Testis (tissue), 3 donors: Measurements from ENCODE around the gene MYO19. TPM values are rescaled to one million over a fixed set of nuclear protein-coding genes. Genes with fewer than 3 reads are reported as not detected.
"Not testable (repeated sequence)": the region's sequence is repeated elsewhere in the genome, so short reads cannot be mapped to it uniquely, and the experiment has no call there.

Source experiments
- DNase-seq: peaks from one replicate; pipeline ENCODE4 v3.0.0-alpha.2; 2019
- H3K27ac ChIP-seq, 2 donors: fragments of 200-600 bp; sonication (generic); one replicate each; pipeline ENCODE4 v1.5.1; 2019
- H3K27me3 ChIP-seq: fragments of 200-600 bp; sonication (generic); one replicate; pipeline ENCODE4 v1.5.1; 2019
- H3K36me3 ChIP-seq: fragments of 200-600 bp; sonication (generic); one replicate; pipeline ENCODE4 v1.5.1; 2017; ENCODE audit warnings: low read depth; ENCODE audit errors: missing control alignments
- H3K4me1 ChIP-seq: fragments of 200-600 bp; sonication (generic); one replicate; pipeline ENCODE4 v1.5.1; 2019
- H3K4me3 ChIP-seq, 2 donors: fragments of 200-600 bp; sonication (generic); one replicate each; pipeline ENCODE4 v1.5.1; 2017 to 2019
- H3K9me3 ChIP-seq: fragments of 200-600 bp; sonication (generic); one replicate; pipeline ENCODE4 v1.5.1; 2017
- POLR2A ChIP-seq: fragments of 450-650 bp; IDR thresholded peaks from one replicate; pipeline ENCODE4 v1.6.1; 2017; ENCODE audit warnings: antibody characterized with exemption, mild to moderate bottlenecking, moderate library complexity
- WGBS, 2 donors: methylation state at CpG; one replicate each; pipeline ENCODE4 v1.1.5; 2018; 5-methylcytosine and 5-hydroxymethylcytosine counted together
- intact Hi-C: fragments of 100-400 bp; cut with DNase I; formaldehyde crosslinking; loops from one replicate; pipeline ENCODE4 v1.15.1; 2023; ENCODE audit warnings: low total_unique reads
- polyA plus RNA-seq: library from polyadenylated mRNA; stranded (reverse); fragments of 350-450 nt; fragmentation: Illumina TruSeq; extraction: RNeasy Lipid Tissue Mini Kit (QIAGEN cat#74804); gene quantifications from one replicate; pipeline ENCODE4 v1.2.3, GENCODE V29; 2014; ENCODE audit warnings: low read depth, low replicate concordance; ENCODE audit not compliant: insufficient read depth
- total RNA-seq, 2 donors: library from RNA; depleted of rRNA; stranded (reverse); fragments of >200 nt; gene quantifications; one replicate each; pipeline ENCODE4 v1.2.3, GENCODE V29; 2016
- TF ChIP-seq, protein P1 (sequence below), 3 experiments: fragments of 450-650 bp in 2 of 3; fragments of 200-600 bp in 1 of 3; sonication (generic) in 1 of 3; IDR thresholded peaks; one replicate each; pipeline ENCODE4 v1.5.1; 2016 to 2019; ENCODE audit warnings: antibody characterized with exemption in 3 of 3, mild to moderate bottlenecking in 2 of 3, moderate library complexity in 1 of 3

The MYO19 gene
- total and polyA plus RNA-seq, 3 donors from 2014 or later, result 52.2 to 163 (median 128) TPM

GRCh38 chr17:36509272-36509985, 25.2 kb downstream of the MYO19 start:
- intact Hi-C loops, result no loop called here
- Histone ChIP-seq H3K27ac (no peak overlapping the region), H3K9me3 (no peaks in the 10 kb centered on the region), H3K4me1 (no peaks in the 10 kb centered on the region), H3K27me3 (no peaks in the 10 kb centered on the region), H3K36me3 (no peaks in the 10 kb centered on the region), H3K4me3 (no peak overlapping the region)
- TF ChIP-seq, protein P1, sequence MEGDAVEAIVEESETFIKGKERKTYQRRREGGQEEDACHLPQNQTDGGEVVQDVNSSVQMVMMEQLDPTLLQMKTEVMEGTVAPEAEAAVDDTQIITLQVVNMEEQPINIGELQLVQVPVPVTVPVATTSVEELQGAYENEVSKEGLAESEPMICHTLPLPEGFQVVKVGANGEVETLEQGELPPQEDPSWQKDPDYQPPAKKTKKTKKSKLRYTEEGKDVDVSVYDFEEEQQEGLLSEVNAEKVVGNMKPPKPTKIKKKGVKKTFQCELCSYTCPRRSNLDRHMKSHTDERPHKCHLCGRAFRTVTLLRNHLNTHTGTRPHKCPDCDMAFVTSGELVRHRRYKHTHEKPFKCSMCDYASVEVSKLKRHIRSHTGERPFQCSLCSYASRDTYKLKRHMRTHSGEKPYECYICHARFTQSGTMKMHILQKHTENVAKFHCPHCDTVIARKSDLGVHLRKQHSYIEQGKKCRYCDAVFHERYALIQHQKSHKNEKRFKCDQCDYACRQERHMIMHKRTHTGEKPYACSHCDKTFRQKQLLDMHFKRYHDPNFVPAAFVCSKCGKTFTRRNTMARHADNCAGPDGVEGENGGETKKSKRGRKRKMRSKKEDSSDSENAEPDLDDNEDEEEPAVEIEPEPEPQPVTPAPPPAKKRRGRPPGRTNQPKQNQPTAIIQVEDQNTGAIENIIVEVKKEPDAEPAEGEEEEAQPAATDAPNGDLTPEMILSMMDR (IDR thresholded peaks at IDR 0.05), result no peak
- TF ChIP-seq POLR2A, result no peak
- WGBS, 2 donors, result 83 to 94% methylated on average over 8 to 9 of the region's 9 CpGs
- no peak for DNase-seq

GRCh38 chr17:36508439-36508838, 26.2 kb downstream of the MYO19 start:
- H3K27ac ChIP-seq, DNase-seq, H3K36me3 ChIP-seq, intact Hi-C loops, H3K9me3 ChIP-seq, H3K4me1 ChIP-seq, H3K27me3 ChIP-seq, H3K4me3 ChIP-seq: not testable (repeated sequence)
- WGBS, 2 donors, result 88 to 90% methylated on average over 2 of the region's 2 CpGs

GRCh38 chr17:36507266-36507665, 27.4 kb downstream of the MYO19 start:
- Histone ChIP-seq H3K36me3 (no peaks in the 10 kb centered on the region), H3K4me3 (no peak overlapping the region), H3K27me3 (no peaks in the 10 kb centered on the region), H3K9me3 (no peaks in the 10 kb centered on the region), H3K27ac (no peak overlapping the region), H3K4me1 (no peaks in the 10 kb centered on the region)
- intact Hi-C loops, result no loop called here
- DNase-seq, result no peak
- TF ChIP-seq, protein P1 (IDR thresholded peaks at IDR 0.05), result no peak
- no peak for TF ChIP-seq POLR2A
- WGBS, 2 donors, result 94 to 95% methylated on average over 6 of the region's 6 CpGs

GRCh38 chr17:36506831-36507230, 27.8 kb downstream of the MYO19 start:
- intact Hi-C loops, result no loop called here
- Histone ChIP-seq H3K9me3 (no peaks in the 10 kb centered on the region), H3K27ac (no peak overlapping the region), H3K36me3 (no peaks in the 10 kb centered on the region), H3K4me1 (no peaks in the 10 kb centered on the region), H3K4me3 (no peak overlapping the region), H3K27me3 (no peaks in the 10 kb centered on the region)
- WGBS, 2 donors, result 98 to 100% methylated on average over 1 to 11 of the region's 11 CpGs
- TF ChIP-seq, protein P1 (IDR thresholded peaks at IDR 0.05), result no peak
- no peak for TF ChIP-seq POLR2A
- DNase-seq, result no peak

- no peak for DNase-seq
- H3K27ac ChIP-seq, result no peak overlapping the region
- no peaks in the 10 kb centered on the region for H3K27me3 ChIP-seq
- H3K9me3 ChIP-seq, result no peaks in the 10 kb centered on the region
- H3K4me3 ChIP-seq, result no peak overlapping the region
- 75 to 78% methylated on average over 5 to 6 of the region's 6 CpGs for WGBS, 2 donors
- TF ChIP-seq POLR2A, result no peak
- TF ChIP-seq, protein P1 (IDR thresholded peaks at IDR 0.05), result no peak
- no peaks in the 10 kb centered on the region for H3K4me1 ChIP-seq
- H3K36me3 ChIP-seq, result no peaks in the 10 kb centered on the region
- intact Hi-C loops, result no loop called here
These were observed 28.3 kb downstream of the MYO19 start for GRCh38 chr17:36506249-36506826.
